ENCODE measurements around the gene PXDN. TPM values are rescaled to one million over a fixed set of nuclear protein-coding genes. Genes with fewer than 3 reads are reported as not detected.

The PXDN gene
- total and polyA plus RNA-seq, 9 donors, result 95.4 to 273 (median 193) TPM

DNA sequence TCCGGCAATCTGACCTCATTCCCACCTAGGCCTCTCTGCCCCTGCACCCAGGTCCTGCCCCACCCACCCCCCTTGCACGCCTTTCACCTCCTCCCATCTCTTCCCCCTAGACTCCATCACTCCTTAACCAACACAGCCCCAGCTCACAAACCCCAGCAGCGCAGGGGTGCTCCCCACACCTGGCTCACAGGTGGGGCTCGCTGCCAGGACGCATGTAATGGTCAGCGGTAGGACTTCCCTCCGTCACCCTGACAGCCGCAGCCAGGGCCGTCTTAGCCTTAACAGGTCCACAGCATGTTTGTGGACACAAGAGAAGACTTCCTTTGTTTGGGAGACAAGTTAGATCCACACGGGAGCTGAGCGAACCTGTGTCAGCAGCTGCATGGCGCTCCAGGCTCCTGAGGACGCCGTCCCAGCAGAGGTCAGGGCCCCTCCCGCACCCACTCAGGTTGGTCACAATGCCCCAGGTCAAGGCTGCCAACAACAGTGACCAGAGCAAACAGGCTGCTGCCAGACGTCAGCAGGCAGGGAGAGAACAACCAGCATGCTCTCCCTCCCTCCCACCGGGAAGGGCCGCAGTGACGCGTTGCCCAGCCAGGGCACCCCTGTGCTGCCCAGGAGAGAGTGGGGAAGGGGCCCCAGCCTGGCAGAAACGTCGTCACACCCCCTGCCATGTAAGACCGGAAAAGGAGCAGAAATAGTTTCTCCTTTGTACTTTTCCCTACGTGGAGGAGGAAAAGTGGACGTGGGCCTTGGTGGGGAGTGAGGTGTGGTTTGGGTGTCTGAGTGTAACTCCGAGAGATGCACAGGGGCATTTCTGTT lies 68.0 kb downstream of the PXDN start:
- H3K9me3 ChIP-seq (replicated peaks; ENCODE audit: control insufficient read depth, low read depth, low read length), result no peaks in the 10 kb centered on the region
- H3K27ac ChIP-seq (ENCODE audit: low read length), result no peak overlapping the region
- DNase-seq, result no peak
- H3K4me1 ChIP-seq (ENCODE audit: control insufficient read depth, insufficient read depth, low read length), result peaks cover 6% of the 10 kb centered on the region
- H3K27me3 ChIP-seq (ENCODE audit: control insufficient read depth, insufficient read depth, low read length), result no peaks in the 10 kb centered on the region
- H3K4me3 ChIP-seq (ENCODE audit: low read length), result no peak overlapping the region
- 90% methylated on average over 20 of the region's 26 CpGs for WGBS (ENCODE audit: insufficient coverage)
- peaks cover 90% of the 10 kb centered on the region for H3K36me3 ChIP-seq (ENCODE audit: control insufficient read depth, insufficient read depth, low read length)

DNA sequence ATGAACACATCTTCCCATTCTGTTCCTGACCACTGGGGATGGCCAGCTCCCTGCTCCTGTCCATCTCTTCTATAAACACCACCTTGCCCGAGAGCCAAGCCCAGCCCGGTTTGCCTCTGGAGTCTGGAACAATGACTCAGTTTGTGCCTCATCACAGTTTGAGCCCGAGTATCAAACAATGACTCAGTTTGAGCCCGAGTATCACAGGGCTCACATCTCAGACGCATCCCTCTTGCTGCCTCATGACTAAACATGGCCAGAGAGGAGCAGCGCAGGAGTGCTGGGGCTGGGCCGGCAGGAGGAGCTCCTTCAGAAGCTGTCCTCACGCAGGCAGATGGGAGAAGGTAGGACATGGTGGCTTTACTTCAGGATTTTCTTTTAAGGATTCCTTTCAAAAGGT lies 68.7 kb downstream of the PXDN start:
- 77% methylated on average over 5 of the region's 8 CpGs for WGBS (ENCODE audit: insufficient coverage)
- H3K9me3 ChIP-seq (replicated peaks; ENCODE audit: control insufficient read depth, low read depth, low read length), result no peaks in the 10 kb centered on the region
- DNase-seq, result no peak
- peaks cover 6% of the 10 kb centered on the region for H3K4me1 ChIP-seq (ENCODE audit: control insufficient read depth, insufficient read depth, low read length)
- H3K27ac ChIP-seq (ENCODE audit: low read length), result no peak overlapping the region
- no peaks in the 10 kb centered on the region for H3K27me3 ChIP-seq (ENCODE audit: control insufficient read depth, insufficient read depth, low read length)
- H3K4me3 ChIP-seq (ENCODE audit: low read length), result no peak overlapping the region
- peaks cover 87% of the 10 kb centered on the region for H3K36me3 ChIP-seq (ENCODE audit: control insufficient read depth, insufficient read depth, low read length)

DNA sequence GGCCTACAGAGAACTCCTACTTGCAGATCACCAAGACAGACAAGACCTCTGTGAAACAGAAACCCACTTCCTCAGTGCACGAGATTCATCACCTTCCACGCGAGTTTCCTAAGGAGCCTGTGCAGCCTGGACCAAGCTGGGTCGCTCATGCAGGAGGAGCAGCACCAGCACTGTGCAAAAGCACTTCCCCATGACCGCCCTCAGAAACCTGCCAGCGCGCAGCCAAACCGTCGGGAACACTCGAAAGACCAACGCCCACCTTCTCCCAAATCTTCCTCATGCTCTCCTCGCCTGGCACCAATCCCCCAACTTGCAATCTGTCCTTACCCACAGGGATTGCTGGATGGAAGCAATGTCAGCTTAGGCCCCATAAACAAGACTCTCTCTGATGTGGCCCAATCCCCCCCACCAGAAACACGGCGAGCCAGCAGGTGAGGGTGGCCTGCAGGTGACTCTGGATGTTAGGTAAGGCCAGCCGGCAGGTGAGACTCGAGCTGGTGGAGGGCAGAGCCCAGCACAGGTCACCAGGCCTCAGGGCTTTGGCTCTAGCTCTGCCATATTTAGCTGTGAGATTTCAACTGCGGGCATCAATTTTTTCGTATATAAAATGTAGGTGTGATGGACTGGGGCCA lies 69.4 kb downstream of the PXDN start:
- Histone ChIP-seq H3K4me1 (ENCODE audit: control insufficient read depth, insufficient read depth, low read length) (peaks cover 6% of the 10 kb centered on the region), H3K36me3 (ENCODE audit: control insufficient read depth, insufficient read depth, low read length) (peaks cover 84% of the 10 kb centered on the region), H3K27ac (ENCODE audit: low read length) (no peak overlapping the region), H3K27me3 (ENCODE audit: control insufficient read depth, insufficient read depth, low read length) (no peaks in the 10 kb centered on the region), H3K9me3 (replicated peaks; ENCODE audit: control insufficient read depth, low read depth, low read length) (no peaks in the 10 kb centered on the region), H3K4me3 (ENCODE audit: low read length) (no peak overlapping the region)
- DNase-seq, result no peak
- WGBS (ENCODE audit: insufficient coverage), result 82% methylated on average over 12 of the region's 18 CpGs

DNA sequence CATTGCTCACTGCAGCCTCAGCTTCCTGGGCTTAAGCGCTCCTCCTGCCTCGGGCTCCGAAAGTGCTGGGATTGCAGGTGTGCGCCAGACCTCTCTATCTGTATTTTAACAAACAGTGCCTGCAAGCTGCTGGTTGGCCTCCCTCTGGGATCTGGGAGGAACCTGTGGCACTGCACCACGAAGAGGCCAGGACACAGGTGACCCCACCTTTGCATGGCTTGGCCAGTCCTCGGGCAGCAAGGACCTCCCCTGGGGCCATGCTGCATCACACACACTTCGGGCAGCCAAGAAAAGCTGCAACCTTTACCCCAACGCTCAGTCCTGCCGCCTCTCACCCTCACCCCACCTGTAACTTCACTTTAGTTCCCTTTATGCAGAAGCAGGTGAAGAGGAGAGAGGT lies 70.0 kb downstream of the PXDN start:
- no peak for DNase-seq
- peaks cover 78% of the 10 kb centered on the region for H3K36me3 ChIP-seq (ENCODE audit: control insufficient read depth, insufficient read depth, low read length)
- WGBS (ENCODE audit: insufficient coverage), result 83% methylated on average over 6 of the region's 9 CpGs

DNA sequence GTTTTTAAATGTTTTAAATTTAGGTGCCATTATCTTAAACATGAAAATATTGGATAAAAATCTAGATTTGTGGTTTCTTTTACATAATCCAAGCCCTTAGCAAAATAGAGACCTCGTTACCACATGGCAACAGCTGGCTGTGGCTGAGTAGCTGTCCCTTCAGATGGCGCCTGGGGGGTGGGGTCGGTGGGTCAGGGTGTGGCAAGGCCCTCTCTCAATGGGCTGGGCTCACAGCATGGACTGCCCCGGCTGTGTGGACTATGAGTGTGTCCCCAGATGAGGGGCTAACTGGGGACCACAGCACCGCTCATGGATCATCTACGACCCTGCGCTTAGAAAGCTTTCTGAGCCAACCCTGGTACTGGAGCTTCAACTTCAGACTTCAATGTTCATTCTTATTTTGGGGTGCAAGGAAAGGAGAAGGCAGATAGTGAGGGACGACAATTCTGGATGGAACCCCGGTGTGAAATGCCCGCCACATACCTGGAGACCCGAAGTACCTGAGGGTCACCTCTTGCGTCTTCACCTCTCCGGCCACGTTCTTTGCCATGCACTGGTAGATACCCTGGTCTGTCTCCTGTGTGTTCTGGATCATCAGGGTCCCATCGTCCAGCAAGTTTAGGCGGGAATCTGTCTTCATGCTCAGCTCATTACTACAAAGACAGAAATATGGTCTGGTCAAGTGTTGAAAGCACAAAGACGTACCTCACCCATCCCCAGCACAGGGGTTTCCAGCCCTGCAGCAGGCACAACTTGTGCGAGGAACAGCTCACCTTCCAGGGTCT lies 71.0 kb downstream of the PXDN start:
- peaks cover 6% of the 10 kb centered on the region for H3K4me1 ChIP-seq (ENCODE audit: control insufficient read depth, insufficient read depth, low read length)
- H3K27ac ChIP-seq (ENCODE audit: low read length), result no peak overlapping the region
- no peaks in the 10 kb centered on the region for H3K27me3 ChIP-seq (ENCODE audit: control insufficient read depth, insufficient read depth, low read length)
- H3K36me3 ChIP-seq (ENCODE audit: control insufficient read depth, insufficient read depth, low read length), result peaks cover 71% of the 10 kb centered on the region
- no peak for DNase-seq
- H3K9me3 ChIP-seq (replicated peaks; ENCODE audit: control insufficient read depth, low read depth, low read length), result no peaks in the 10 kb centered on the region
- WGBS (ENCODE audit: insufficient coverage), result 95% methylated on average over 15 of the region's 18 CpGs
- no peak overlapping the region for H3K4me3 ChIP-seq (ENCODE audit: low read length)

More for the DNA sequence above, 70.0 kb downstream of the PXDN start:
- Histone ChIP-seq H3K27ac (ENCODE audit: low read length) (no peak overlapping the region), H3K9me3 (replicated peaks; ENCODE audit: control insufficient read depth, low read depth, low read length) (no peaks in the 10 kb centered on the region), H3K4me3 (ENCODE audit: low read length) (no peak overlapping the region), H3K4me1 (ENCODE audit: control insufficient read depth, insufficient read depth, low read length) (peaks cover 6% of the 10 kb centered on the region), H3K27me3 (ENCODE audit: control insufficient read depth, insufficient read depth, low read length) (no peaks in the 10 kb centered on the region)

DNA sequence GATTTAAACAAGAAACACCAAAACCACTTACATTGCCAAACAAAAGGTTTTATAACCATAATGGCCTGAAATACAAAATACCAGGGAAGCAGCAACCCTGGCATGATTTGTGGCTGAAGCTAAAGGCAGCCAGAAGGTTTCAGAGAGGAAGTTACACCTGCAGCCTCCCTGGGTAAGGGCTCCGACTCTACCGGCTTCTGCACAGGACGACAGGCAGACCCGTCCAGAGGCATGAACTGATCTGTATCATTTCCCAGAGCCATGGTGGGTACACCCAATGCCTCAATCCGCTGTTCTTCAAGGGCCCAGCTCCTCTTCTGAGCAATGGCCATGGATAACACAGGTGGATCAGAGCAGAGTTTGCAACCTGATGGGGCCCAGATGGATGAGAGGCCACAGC lies 71.6 kb downstream of the PXDN start:
- H3K9me3 ChIP-seq (replicated peaks; ENCODE audit: control insufficient read depth, low read depth, low read length), result no peaks in the 10 kb centered on the region
- no peak overlapping the region for H3K4me3 ChIP-seq (ENCODE audit: low read length)
- H3K36me3 ChIP-seq (ENCODE audit: control insufficient read depth, insufficient read depth, low read length), result peaks cover 65% of the 10 kb centered on the region
- H3K27me3 ChIP-seq (ENCODE audit: control insufficient read depth, insufficient read depth, low read length), result no peaks in the 10 kb centered on the region
- 68% methylated on average over 5 of the region's 5 CpGs for WGBS (ENCODE audit: insufficient coverage)
- peaks cover 6% of the 10 kb centered on the region for H3K4me1 ChIP-seq (ENCODE audit: control insufficient read depth, insufficient read depth, low read length)
- no peak for DNase-seq
- no peak overlapping the region for H3K27ac ChIP-seq (ENCODE audit: low read length)

DNA sequence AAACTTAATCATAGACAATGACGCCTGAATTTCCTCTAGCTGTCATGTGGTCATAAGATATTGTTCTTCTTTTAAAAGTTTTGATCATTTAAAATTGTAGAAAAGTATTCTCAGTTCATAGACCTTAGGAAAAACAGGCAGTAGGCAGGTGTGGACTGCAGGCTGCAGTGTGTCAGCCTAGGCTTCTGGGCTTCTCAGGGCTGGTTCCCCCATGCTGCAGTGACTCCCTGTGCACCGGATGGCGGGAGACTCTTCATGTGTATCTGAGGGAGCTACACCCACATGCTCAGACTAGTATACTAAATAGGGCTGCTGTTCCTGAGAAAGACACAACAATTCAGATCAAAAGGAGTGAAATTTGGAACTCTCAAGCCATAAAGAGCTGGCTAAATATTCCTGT lies 72.4 kb downstream of the PXDN start:
- Histone ChIP-seq H3K9me3 (replicated peaks; ENCODE audit: control insufficient read depth, low read depth, low read length) (no peaks in the 10 kb centered on the region), H3K36me3 (ENCODE audit: control insufficient read depth, insufficient read depth, low read length) (peaks cover 59% of the 10 kb centered on the region), H3K27ac (ENCODE audit: low read length) (no peak overlapping the region), H3K4me3 (ENCODE audit: low read length) (no peak overlapping the region), H3K4me1 (ENCODE audit: control insufficient read depth, insufficient read depth, low read length) (no peaks in the 10 kb centered on the region), H3K27me3 (ENCODE audit: control insufficient read depth, insufficient read depth, low read length) (no peaks in the 10 kb centered on the region)
- no CpG with 5 or more reads among the region's 3 CpGs for WGBS (ENCODE audit: insufficient coverage)
- DNase-seq, result no peak

DNA sequence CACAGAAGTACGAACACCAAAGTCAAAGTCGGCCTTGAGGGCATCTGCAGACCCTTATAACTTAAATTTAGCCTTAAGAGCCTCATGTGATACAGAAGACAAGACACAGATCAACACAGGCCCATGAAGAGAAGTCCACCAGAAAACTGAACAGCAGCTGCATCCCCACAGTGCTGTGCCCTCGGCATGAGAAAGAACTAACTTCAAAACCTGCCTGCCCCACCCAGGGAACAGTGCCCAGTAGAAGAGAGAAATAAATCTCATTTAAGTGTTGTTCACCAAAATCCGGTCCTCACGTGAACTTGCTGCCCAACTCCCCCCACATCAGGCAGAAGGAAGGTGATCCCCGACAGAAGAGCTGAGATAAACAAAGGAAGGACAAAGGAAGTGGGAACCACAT lies 73.7 kb downstream of the PXDN start:
- Histone ChIP-seq H3K9me3 (replicated peaks; ENCODE audit: control insufficient read depth, low read depth, low read length) (no peaks in the 10 kb centered on the region), H3K36me3 (ENCODE audit: control insufficient read depth, insufficient read depth, low read length) (peaks cover 52% of the 10 kb centered on the region), H3K4me1 (ENCODE audit: control insufficient read depth, insufficient read depth, low read length) (no peaks in the 10 kb centered on the region), H3K27ac (ENCODE audit: low read length) (no peak overlapping the region), H3K27me3 (ENCODE audit: control insufficient read depth, insufficient read depth, low read length) (no peaks in the 10 kb centered on the region), H3K4me3 (ENCODE audit: low read length) (no peak overlapping the region)
- WGBS (ENCODE audit: insufficient coverage), result 60% methylated on average over 2 of the region's 6 CpGs
- no peak for DNase-seq

DNA sequence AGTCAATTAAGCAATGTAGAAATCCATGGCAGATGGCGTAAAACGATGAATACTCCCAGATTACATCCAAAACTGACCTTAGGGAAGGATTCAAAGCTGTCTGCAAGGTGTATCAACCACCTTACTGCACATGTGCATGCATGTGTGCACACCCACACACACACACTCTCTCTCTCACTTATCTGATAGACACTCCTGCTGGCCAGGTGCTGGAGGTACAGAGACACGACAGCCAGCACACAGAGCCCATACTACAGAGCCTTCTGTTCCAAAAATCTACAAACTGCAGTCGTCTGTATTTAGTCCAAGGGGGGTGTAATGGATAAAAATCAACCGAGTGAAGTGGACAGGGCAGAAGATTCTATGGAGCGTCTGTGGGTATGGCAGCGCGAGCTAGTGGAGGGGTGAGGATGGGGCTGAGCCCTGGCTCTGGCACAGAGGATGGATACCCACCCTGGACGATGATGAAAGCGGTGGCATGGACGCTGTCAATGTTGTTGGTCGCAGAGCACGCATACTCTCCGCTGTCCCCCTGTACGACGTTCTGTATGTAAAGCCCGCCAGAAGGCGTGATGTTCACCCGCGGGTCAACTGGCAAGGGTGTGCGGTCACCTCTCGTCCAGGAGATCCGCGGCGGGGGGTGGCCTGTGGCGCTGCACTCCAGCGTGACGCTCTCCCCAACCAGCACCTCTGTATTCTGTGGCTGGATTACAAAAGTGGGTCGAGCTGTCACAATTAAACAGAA lies 78.4 kb downstream of the PXDN start:
- Histone ChIP-seq H3K4me1 (ENCODE audit: control insufficient read depth, insufficient read depth, low read length) (no peaks in the 10 kb centered on the region), H3K4me3 (ENCODE audit: low read length) (no peak overlapping the region), H3K9me3 (replicated peaks; ENCODE audit: control insufficient read depth, low read depth, low read length) (no peaks in the 10 kb centered on the region), H3K27ac (ENCODE audit: low read length) (no peak overlapping the region), H3K27me3 (ENCODE audit: control insufficient read depth, insufficient read depth, low read length) (no peaks in the 10 kb centered on the region), H3K36me3 (ENCODE audit: control insufficient read depth, insufficient read depth, low read length) (peaks cover 58% of the 10 kb centered on the region)
- no peak for DNase-seq
- 96% methylated on average over 23 of the region's 29 CpGs for WGBS (ENCODE audit: insufficient coverage)

All from muscle of leg (tissue), 11 donors.